Neural cell (in vitro differentiated cells): ENCODE measurements around the gene WDHD1. TPM values are rescaled to one million over a fixed set of nuclear protein-coding genes. Genes with fewer than 3 reads are reported as not detected.

ENCODE experiments used
- H2AFZ ChIP-seq: fragments of 200-600, 300-800 bp; sonication (generic), shearing (Covaris generic); 2 replicates; pipeline ENCODE4 v1.6.0; 2014; ENCODE audit warnings: low read depth, mild to moderate bottlenecking, antibody characterized with exemption, low read length, moderate library complexity
- H3F3A ChIP-seq: fragments of 200-600 bp; shearing (Covaris generic); 2 replicates; pipeline ENCODE4 v1.6.1; 2016; ENCODE audit warnings: mild to moderate bottlenecking, moderate library complexity, mixed read lengths, antibody characterized with exemption, low read length; ENCODE audit not compliant: insufficient read depth, poor library complexity, severe bottlenecking
- H3K27ac ChIP-seq: fragments of 200-600, 300-800 bp; sonication (generic), shearing (Covaris generic); 2 replicates; pipeline ENCODE4 v1.5.1; 2014; ENCODE audit warnings: mild to moderate bottlenecking, low read length, moderate library complexity
- H3K27me3 ChIP-seq: fragments of 300-800, 200-600 bp; sonication (generic), shearing (Covaris generic); 2 replicates; pipeline ENCODE4 v1.6.0; 2014; ENCODE audit warnings: mild to moderate bottlenecking, low read depth, low read length, moderate library complexity; ENCODE audit not compliant: insufficient read depth
- H3K36me3 ChIP-seq: fragments of 300-800, 200-600 bp; sonication (generic), shearing (Covaris generic); 2 replicates; pipeline ENCODE4 v1.5.1; 2014; ENCODE audit warnings: mild to moderate bottlenecking, antibody characterized with exemption, low read length, moderate library complexity; ENCODE audit not compliant: insufficient read depth
- H3K4me2 ChIP-seq: fragments of 300-800, 200-600 bp; sonication (generic), shearing (Covaris generic); 2 replicates; pipeline ENCODE4 v1.6.0; 2014; ENCODE audit warnings: mild to moderate bottlenecking, low read length
- H3K4me3 ChIP-seq: fragments of 300-800, 200-600 bp; sonication (generic), shearing (Covaris generic); 2 replicates; pipeline ENCODE4 v1.5.1; 2014; ENCODE audit warnings: mild to moderate bottlenecking, low read length, moderate library complexity
- H3K79me2 ChIP-seq: fragments of 200-600 bp; shearing (Covaris generic); replicated peaks from 2 replicates; pipeline ENCODE4 v1.6.0; 2014; ENCODE audit warnings: mild to moderate bottlenecking, low read length, moderate library complexity; ENCODE audit not compliant: insufficient read depth
- H3K9ac ChIP-seq: fragments of 300-800, 200-600 bp; sonication (generic), shearing (Covaris generic); 2 replicates; pipeline ENCODE4 v1.6.1; 2016; ENCODE audit warnings: mild to moderate bottlenecking, low read length, mixed read lengths
- H3K9me2 ChIP-seq: fragments of 200-600 bp; shearing (Covaris generic); 2 replicates; pipeline ENCODE4 v1.6.1; 2016; ENCODE audit warnings: mild to moderate bottlenecking, low read length, mixed read lengths; ENCODE audit not compliant: insufficient read depth
- H3K9me3 ChIP-seq: fragments of 200-600, 300-800 bp; sonication (generic), shearing (Covaris generic); 2 replicates; pipeline ENCODE4 v1.6.1; 2016; ENCODE audit warnings: mild to moderate bottlenecking, mixed run types, low read length, moderate library complexity, mixed read lengths
- H4K20me1 ChIP-seq: fragments of 200-600 bp; shearing (Covaris generic); 2 replicates; pipeline ENCODE4 v1.6.1; 2016; ENCODE audit warnings: mild to moderate bottlenecking, mixed run types; ENCODE audit not compliant: insufficient read depth
- CTCF ChIP-seq: fragments of 450-650 bp; IDR thresholded peaks from 2 replicates; pipeline ENCODE4 v1.5.1; 2014; ENCODE audit warnings: antibody characterized with exemption, mild to moderate bottlenecking, moderate library complexity; ENCODE audit not compliant: poor library complexity, severe bottlenecking
- EP300 ChIP-seq: fragments of 450-650 bp; conservative IDR thresholded peaks from 2 replicates; pipeline ENCODE4 v1.6.1; 2014; ENCODE audit warnings: antibody characterized with exemption, mild to moderate bottlenecking, moderate library complexity; ENCODE audit not compliant: poor library complexity, severe bottlenecking
- EZH2 ChIP-seq: fragments of 200-600, 300-800 bp; shearing (Covaris generic), sonication (generic); IDR thresholded peaks from 2 replicates; pipeline ENCODE4 v1.6.1; 2014; ENCODE audit warnings: antibody characterized with exemption, low read length, borderline replicate concordance, mild to moderate bottlenecking; ENCODE audit not compliant: insufficient read depth, poor library complexity, severe bottlenecking
- POLR2AphosphoS5 ChIP-seq: IDR thresholded peaks from 2 replicates; pipeline ENCODE4 v1.6.1; 2012
- RAD21 ChIP-seq: fragments of 450-650 bp; conservative IDR thresholded peaks from 2 replicates; pipeline ENCODE4 v1.6.1; 2014; ENCODE audit warnings: antibody characterized with exemption, mild to moderate bottlenecking, moderate library complexity
- REST ChIP-seq: IDR thresholded peaks from 2 replicates; pipeline ENCODE4 v1.6.1; 2012; ENCODE audit warnings: borderline replicate concordance
- TAF1 ChIP-seq: IDR thresholded peaks from 2 replicates; pipeline ENCODE4 v1.6.1; 2012; ENCODE audit warnings: low read depth
- polyA plus RNA-seq: library from polyadenylated mRNA; depleted of rRNA; stranded (reverse); fragments of >200 nt; gene quantifications from 2 replicates; pipeline ENCODE4 v1.2.3, GENCODE V29; 2014

Gene WDHD1
- polyA plus RNA-seq, 1 donor from 2014 or later = 8.0 TPM

- Histone ChIP-seq H4K20me1 (no peaks in the 10 kb centered on the region), H3F3A (no peaks in the 10 kb centered on the region), H3K36me3 (no peaks in the 10 kb centered on the region), H3K9ac (no peak overlapping the region), H3K9me3 (no peaks in the 10 kb centered on the region), H3K79me2 (no peaks in the 10 kb centered on the region), H3K9me2 (no peaks in the 10 kb centered on the region), H3K27me3 (no peaks in the 10 kb centered on the region), H2AFZ (no peak overlapping the region), H3K4me3 (no peak overlapping the region), H3K27ac (no peak overlapping the region), H3K4me2 (no peak overlapping the region)
- TF ChIP-seq EP300 (no peak), REST (no peak), RAD21 (no peak), CTCF (no peak), TAF1 (no peak), POLR2AphosphoS5 (no peak), EZH2 (no peak)
Measured at GRCh38 chr14:55045087-55045486, 18.2 kb upstream of the WDHD1 start.

- no peak overlapping the region for H2AFZ ChIP-seq
- peaks cover 4% of the 10 kb centered on the region for H3K79me2 ChIP-seq
- H3K36me3 ChIP-seq = no peaks in the 10 kb centered on the region
- no peak overlapping the region for H3K9ac ChIP-seq
- no peaks in the 10 kb centered on the region for H3K9me2 ChIP-seq
- no peak overlapping the region for H3K4me2 ChIP-seq
- H3K27ac ChIP-seq = no peak overlapping the region
- no peaks in the 10 kb centered on the region for H4K20me1 ChIP-seq
- H3K27me3 ChIP-seq = no peaks in the 10 kb centered on the region
- TF ChIP-seq TAF1 = no peak
- no peak for TF ChIP-seq RAD21
- no peak for TF ChIP-seq REST
- H3K4me3 ChIP-seq = no peak overlapping the region
- H3F3A ChIP-seq = no peaks in the 10 kb centered on the region
- H3K9me3 ChIP-seq = no peaks in the 10 kb centered on the region
Measured at GRCh38 chr14:55043528-55043927, 16.6 kb upstream of the WDHD1 start.
